Activated CD4-positive, CD25-positive, alpha-beta regulatory T cell treated with anti-CD3 and anti-CD28 coated beads, Interleukin-2, amount 50 U/mL, for 72 hours (primary cell): ENCODE results near the gene LMBRD1.
"Not testable (repeated sequence)": the region's sequence is repeated elsewhere in the genome, so short reads cannot be mapped to it uniquely, and the experiment has no call there.

Source experiments
- DNase-seq: peaks from one replicate; pipeline ENCODE4 v3.0.0; 2021

LMBRD1 gene

DNA sequence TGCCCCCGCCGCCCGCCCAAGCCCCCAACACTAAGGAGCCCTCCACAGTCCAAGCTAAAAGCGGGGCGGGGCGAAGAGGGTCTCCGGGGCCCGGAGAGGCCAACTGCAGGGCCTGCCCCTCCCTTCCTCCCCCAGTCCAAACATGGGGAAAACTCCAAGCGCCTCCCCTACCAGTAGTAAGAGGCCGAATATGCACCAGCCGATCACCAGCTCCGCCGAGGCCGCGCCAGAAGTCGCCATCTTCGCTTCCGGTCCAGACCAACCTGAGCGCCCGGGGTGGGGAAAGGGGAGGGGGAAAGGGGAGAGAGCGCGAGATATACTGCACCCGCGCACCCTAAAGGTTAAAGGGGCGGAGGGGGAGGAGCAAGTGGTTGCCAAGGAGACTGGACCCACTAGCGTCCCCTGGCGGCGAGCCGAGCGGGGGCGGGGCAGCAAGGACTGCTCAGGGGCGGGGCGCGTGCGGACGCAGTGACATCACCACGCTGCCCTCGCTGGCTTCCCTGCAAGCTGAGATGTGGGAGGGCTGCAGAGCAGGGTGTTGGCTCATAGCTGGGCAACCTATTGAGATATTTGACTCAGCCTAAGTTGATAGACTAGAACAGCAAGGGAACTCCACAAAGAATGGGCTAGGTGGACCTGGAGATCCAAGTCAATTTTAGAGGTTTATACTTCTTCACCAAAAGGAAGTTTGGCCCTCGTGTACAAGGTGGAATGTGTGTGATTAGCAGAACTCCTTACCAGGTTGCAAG, at the start of gene LMBRD1:
TSS of gene LMBRD1 (minus strand) at position 369 of the 749 bp plus-strand sequence. CDS start at position 240, 129 bp downstream.
- DNase-seq = peak; percentile 100

DNA sequence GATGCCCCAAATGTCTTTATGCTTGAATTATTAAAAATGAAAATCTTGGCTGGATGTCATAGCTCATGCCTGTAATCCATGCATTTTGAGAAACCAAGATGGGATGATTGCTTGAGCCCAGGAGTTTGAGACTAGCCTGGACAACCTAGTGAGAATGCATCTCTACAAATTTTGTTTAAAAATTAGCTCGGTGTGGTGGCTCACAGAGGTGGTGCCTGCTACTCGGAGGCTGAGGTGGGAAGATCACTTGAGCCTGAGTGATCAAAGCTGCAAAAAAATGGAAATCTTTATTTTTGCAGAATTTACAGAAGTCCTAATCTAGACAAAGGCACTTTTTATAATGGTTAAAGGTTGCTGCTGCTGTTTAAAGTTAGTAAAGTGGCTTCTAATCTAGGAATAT, 49.5 kb upstream of the LMBRD1 start:
- no peak for DNase-seq

DNA sequence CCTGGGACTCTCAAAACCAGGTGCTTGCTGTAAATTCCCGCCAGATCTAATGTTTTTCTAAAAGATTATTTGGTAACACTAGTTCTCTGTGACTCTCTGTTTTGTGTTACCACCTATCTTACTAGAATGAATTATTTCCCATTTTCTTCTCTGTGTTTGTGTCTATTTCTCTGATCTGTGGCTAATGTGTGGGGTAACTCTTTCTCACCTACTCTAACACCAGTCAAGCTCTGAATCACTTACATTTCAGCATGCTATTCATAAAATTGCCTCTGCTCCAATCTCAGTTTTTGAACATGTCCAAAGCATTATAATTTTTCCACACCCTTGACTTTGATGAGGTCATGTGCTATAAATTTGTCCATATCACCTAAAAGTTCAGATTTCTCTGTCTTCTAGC, 46.4 kb upstream of the LMBRD1 start:
- no peak for DNase-seq

DNA sequence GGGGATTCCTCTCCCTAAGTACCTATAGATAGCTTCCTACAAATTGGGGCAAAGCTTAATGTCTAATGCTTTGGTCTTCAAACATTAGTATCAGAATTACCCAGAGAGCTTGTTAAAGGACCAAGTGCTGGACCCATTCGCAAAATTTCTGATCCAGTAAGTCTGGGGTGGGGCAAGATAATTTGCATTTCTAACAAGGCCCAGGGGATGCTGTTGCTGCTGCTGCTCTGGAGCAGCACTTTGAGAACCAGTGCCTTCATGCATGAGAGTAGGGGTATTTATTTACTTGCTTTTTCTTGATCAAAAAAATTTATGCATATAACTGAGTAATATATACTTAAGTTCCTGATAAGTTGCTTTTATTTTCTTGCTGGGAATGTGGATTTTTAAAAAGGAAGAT, 45.1 kb upstream of the LMBRD1 start:
- no peak for DNase-seq

DNA sequence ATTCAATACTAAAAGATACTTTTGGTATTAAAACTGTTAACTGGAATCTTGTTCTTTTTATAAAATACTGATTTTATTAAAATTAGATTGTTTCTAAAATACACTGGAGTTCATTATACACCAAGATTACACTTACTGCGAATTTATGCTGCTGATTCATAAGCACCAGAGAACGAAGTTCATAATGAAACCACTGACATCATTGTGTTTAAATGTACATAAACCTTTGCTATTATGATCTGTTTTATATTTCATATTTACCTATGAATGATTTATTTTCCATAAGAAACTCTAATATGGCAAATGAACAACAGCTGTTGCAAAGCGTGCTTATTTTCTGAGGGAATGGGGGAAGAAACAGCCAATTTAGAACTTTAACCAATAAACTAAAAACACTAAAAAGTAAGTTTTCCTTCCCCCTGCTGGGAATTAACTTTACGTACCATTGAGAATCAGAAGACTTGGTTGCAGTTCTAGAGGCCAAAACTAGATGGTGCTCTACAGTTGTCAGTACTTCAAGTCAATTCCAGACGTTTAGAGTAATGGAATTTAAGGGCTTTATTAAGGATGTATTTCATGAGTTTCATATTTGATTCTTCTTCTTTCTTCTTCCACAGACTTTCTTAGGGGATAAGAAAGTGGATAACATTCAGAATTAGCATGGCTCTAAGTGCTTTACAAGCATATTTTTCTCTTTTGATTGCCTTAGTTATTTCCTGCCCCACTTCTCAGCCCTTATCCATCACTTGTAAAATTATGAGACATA, 38.8 kb upstream of the LMBRD1 start:
- no peak for DNase-seq

DNA sequence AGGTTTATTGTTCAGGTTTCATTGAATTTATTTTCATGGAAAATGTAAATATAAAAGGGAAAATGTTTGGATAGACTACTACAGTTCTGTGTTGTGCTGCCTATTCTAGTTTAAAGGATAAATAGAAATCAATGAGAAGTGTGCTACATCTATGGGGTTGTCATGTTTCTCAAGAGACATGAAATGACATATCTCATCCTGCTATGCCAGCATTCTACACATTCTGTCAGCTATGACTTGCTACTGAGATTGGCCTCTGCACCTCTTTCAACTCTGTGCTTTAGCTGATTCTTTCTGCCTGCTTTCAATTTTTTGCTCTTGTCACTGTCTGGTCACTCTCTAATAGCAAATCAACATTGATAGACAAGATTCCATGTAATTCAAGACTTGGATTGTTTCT, 35.7 kb upstream of the LMBRD1 start:
- DNase-seq = no peak

DNA sequence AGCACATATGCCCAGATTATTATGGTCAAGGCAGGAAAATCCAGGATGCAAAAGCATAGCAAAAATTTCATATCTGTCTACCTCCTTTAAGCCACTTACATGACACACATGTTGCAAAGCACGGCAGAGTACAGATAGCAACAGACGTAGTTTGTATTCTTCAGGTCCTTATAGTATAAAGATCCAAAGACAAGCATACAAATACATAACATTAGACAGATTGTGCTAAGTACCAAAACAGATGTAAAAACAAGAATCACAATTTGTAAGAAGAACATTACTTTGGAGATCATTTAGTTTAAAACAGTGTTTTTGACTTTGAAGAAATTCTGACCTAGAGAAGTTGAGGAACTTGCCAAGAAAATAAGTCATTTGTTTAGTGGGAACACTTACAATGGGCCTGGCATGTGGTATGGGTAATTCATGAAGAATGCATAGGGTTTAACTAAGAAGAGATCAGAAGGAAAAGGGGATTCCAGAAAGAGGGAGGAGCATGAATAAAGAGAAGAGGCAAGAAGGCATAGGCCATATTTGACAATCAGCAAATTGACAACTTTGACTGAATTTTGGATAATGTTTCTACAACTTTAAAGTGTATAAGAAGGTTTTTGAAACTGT, 30.6 kb upstream of the LMBRD1 start:
- DNase-seq = no peak

DNA sequence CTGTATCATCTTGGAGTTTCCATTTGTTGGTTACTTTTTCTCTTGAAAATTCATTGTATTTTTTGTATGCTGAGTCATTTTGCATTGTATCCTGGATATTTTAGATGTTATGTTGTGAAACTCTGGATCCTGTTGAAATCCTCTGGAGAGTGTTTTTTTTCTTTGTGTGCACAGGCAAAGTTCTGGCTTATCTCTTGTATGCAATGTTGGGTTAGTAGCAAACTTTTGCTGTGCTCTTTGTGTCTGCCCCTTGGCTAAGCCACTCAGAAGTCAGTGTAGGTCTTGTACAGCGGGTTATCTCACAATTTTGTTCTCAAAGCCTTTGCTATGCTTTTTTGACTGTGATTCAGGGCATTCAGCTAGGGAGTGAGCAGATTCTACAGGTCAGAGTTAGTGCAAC, 29.1 kb upstream of the LMBRD1 start:
- DNase-seq = no peak

DNA sequence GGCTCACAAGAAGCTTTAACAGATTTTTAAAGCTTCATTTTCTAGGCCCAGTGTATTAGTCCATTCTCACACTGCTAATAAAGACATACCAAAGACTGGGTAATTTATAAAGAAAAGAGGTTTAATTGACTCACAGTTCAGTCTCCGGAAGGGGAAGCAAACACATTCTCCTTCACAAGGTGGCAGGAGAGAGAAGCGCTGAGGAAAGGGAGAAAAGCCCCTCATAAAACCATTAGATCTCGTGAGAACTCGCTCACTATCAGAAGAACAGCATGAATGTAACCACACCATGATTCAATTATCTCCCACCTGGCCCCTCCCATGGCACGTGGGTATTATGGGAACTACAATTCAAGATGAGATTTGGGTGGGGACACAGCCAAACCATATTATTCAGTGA, 27.5 kb upstream of the LMBRD1 start:
- DNase-seq = not testable (repeated sequence)

DNA sequence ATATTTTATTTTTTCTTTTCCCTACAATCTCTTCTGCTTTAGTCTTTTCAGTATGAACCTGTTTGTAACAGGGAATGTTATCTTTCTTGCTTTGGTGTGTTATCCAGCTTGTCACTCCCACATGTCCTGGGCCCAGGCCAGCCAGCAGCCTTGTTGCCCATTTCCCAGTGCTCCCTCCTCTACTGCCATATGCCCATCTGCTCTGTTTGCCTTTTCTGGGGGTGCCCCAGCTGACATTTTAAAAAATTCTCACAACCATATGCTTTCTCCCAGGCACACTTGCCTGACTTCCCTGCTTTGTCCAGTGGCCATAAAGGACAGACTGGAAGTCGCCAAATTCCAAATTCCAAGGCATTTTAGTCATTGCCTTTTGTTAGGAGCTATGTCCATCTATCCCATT, 23.6 kb upstream of the LMBRD1 start:
- no peak for DNase-seq

DNA sequence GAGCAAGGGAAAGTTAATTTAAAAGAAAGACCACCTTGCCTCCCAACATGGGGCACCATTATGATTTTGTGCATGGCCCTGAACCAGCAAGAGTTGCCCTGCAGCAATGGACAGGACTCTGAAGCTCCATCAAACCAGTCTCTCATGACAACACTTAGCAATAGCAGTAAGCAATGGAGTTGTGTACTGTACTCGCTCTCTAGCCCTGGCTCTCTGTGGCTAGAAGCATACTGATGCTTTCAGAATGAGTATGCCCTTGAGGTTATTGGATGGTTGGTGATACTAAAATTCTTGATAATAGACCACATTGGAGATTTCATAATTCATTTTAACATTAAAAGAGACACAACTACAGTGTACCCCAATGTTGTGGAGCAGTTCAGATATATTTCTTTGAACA, 23.2 kb upstream of the LMBRD1 start:
- DNase-seq = no peak

DNA sequence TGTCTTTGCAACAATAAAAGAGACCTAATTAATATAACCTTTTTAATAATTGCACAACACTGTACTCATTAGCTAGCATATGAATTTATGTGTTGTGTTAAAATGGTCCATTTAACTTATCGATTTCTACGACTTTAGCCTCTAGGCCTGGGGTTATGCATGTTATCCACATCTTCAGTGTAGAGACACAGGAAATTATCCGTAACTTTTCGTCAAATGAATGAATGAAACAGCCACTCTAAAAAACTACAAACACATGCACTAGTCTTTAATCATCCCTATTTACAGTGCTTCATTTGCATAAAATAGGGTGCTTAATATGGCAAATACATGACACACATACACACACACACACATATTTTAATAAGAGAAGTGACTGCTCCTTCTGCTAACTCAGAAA, 22.3 kb upstream of the LMBRD1 start:
- DNase-seq = no peak

DNA sequence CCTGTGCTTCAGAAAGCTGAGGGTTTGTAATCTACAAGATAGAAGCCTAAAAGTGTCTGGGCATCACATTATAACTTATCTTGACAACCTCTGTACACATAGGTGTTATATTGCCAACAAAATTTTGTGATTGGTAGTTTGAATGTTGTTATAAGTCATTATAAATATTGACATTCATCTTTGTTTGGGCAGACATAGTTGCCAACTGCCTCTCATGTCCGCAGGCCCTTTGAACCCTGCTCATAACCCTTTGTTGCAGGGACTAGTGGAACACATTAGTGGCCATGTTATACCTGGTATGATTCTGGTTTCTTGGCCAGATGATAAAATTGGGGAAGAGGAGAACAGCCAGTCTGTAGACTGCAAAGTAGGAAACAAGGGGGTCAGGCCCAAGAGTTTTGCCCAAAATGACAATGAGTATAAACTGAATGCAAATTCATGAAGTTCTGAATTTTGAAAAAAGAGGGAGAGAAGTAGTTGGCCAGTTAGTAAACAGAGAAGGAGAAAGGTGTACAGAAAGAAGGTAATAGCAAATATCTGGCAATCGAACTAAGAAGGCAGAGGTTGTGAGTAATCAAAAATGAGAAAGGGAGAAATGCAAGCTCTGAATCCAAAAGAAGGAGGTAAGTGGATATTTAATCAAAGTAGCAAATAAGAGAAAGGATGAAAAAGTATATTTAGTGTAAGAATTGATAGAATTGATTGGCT, 21.6 kb upstream of the LMBRD1 start:
- DNase-seq = no peak

DNA sequence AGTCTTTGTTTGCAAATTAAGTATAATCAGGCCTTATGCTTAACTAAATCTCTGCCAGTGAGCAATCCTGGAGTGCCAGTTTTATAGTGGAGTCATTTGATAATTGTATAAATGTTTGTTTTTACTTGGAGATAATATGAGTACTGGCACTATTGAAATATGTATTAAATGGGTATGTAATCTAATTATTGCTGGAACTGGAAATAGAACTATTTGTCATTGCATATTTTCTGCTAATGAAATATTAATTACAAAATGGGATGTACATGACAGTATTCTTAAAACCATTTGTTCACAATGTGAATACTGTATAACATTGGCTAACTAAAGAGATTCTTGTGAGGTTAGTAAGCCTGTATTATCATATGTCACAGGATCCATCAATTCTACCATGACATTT, 20.5 kb upstream of the LMBRD1 start:
- DNase-seq = no peak

DNA sequence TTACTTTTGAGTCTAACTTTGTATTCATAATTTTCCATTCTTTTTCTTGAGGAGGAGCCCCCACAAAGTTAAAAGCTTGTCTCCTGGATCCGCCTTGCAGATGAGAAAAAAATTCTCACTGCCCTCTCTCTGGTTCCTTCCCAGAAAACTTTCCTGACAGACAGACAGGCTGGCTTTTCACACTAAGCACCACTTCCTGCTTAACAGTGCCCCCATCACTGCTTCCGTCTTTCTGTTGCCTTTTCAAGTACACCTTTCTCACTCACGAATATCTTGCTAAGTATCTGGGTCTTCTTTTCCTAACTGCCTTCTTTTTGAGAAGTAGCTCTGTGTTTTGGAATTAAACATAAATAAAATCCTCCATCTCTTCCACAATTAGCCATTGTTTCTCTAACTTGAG, 19.8 kb upstream of the LMBRD1 start:
- no peak for DNase-seq

DNA sequence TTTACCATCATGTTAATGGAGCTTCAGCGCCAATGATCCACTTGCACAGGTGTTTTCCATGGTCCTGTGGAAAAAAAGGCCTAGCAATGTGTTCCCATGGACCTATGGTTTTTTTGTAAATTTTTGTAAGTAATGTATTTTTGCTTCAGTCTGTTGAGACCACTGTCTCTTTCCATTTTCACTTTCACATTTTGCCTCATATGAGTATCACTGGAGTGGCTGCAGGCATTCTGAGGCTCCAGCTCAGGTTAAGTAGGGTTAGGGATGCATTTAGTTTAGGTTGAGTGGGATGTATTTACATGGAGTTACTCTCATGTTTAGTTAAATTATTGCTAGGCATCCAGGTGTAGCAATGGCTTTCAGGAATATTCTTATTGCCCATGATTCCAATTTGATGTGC, 19.2 kb upstream of the LMBRD1 start:
- DNase-seq = no peak

DNA sequence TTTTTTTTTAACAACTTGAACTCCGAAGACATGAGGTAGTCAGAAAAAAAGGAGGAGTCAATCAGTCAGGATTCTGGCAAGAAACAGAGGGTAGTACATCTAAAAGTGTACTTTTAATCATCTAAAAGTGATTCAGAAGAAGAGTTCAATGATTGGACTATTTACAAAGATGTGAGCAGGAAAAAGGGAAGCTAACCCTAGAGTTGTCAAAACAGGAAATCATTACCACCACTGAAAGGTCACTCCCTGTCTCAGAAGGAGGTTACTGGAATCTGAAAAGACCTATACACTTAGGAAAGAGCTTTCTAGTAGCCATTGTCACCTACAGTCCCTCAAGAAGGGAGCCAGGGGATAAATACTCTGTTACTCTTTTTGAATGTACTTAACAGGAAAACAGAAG, 16.7 kb upstream of the LMBRD1 start:
- DNase-seq = no peak

DNA sequence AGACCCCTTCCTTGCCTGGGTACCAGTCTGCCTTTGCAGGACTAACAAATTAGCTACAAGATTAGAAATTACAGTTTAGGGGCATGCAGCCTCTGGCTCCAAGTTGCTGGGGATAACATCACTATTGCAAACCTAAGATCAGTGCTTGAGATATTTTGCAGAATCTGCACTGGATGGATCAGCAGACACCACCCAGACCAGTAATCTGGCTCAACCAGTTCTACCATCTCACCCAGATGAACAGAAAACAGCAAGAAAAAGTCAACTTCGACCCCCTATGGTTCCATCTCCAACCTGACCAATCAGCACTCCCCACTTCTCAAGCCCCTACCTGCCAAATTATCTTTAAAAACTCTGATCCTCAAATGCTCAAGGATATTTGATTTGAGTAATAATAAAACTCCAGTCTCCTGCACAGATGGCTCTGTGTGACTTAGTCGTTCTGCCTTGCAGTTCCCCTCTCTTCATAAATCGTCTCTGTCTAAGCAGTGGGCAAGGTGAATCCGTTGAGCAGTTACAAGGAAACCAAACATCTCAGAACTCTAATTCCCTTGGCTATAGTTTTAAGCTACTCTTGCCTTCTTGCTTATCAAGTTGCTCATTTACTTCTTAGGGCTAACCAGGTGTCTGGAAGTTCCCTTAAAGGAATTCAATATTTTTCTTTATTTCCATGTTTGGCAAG, 16.1 kb upstream of the LMBRD1 start:
- no peak for DNase-seq

DNA sequence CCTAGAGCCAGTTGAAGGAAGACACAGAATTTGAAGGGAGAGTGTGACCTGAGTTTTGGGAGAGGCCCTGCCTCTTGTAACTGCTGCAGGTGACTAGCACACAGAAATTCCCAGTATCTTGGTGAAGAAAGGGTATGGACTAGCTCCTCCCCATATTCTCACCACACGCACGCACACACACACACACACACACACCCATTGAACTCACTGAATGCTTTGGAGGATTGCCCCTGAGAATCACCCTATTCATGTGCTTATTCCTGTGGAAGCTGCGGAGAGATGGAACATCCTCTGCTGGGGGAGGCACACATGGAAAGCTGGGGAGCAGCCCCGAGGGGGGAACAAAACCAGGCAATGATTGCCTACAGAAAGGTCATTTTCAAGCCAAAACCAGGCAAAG, 6.2 kb upstream of the LMBRD1 start:
- DNase-seq = no peak

DNA sequence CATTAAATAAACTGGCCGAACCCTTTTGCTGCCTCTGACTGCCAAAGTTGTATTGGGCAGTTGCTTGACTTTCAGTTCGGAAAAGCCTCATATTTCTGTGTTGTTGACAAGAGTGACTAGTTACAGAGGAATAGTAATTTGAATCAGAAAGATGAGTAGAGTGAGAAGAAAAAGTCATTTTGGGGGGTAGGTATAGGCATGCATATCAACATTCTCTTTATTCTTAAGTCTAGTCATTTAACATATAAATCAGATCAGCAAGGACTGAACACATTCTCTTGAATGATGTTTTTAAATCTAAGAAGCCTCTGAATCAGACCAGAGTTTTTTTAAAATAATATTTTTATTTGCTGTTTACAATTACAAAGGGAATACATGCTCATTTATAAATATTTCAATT, 4.9 kb upstream of the LMBRD1 start:
- no peak for DNase-seq

DNA sequence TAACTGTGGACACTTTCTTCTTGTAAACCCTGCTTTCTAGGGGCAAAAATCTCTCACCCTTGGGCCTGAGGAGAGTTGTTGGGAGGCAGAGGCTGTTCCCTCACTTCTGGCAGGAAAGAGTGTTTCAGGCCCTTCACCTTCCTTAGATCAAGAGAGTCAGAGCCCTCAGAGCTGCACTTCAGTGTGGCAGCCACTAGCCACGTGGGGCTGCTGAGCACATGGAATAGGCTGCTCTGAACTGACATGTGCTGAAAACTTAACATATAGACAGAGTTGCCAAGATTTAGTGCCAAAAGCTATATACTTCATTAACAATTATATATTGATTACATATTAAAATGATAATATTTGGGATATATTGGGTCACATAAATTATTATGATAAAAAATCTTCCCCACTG, 4.4 kb upstream of the LMBRD1 start:
- DNase-seq = no peak

DNA sequence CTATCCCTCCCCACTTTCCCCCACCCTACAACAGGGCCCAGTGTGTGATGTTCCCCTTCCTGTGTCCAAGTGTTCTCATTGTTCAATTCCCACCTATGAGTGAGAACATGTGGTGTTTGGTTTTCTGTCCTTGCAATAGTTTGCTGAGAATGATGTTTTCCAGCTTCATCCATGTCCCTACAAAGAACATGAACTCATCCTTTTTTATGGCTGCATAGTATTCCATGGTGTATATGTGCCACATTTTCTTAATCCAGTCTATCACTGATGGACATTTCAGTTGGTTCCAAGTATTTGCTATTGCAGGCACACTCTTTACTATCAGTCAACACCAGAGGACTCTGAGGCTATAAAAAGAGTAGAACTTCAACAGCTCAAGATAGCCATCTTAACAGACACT, 2.0 kb upstream of the LMBRD1 start:
- DNase-seq = not testable (repeated sequence)

DNA sequence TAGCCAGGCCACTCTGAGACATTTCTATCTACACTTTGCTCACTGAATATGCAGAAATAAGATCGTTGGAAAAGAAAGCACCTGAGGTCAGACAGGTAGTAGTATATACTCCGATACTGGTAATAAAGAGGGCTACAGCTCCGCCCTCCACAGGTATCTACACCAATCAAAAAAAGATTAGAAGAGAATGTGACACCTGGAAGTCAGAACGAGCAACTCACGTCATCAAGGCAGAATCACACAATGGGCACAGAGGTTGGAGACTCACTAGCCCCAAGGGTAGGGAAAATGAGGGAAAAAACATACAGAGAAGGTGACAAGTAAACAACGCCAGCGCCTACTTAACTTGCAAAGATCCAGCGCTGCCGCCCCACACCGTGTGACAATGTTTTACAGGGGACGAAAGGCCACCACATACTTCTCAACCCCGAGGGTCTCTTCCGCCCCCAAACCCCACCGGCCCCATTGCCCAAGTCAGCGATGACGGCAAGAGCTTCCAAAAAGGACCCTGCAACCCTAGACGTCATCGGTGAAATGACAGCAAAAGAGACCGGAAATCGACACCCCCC, 653 bp downstream of the LMBRD1 start:
- no peak for DNase-seq
